ENCODE data around the gene NOTCH1.

The NOTCH1 gene

GRCh38 chr9:136546697-136547501, 1.1 kb upstream of the NOTCH1 start:
- ATAC-seq (peak; percentile 35), DNase-seq (peak; percentile 57 to 70)
- Mint-ChIP-seq H3K4me1 (peaks cover 72% of the 10 kb centered on the region), H3K27ac (no peak overlapping the region), H3K4me3 (peak overlapping the region; percentile 81 to 86), H3K9me3 (no peaks in the 10 kb centered on the region), H3K27me3 (no peaks in the 10 kb centered on the region)

GRCh38 chr9:136545692-136545964, 220 bp downstream of the NOTCH1 start:
- Mint-ChIP-seq H3K4me1 (peaks cover 72% of the 10 kb centered on the region), H3K27ac (no peak overlapping the region), H3K9me3 (no peaks in the 10 kb centered on the region), H3K27me3 (no peaks in the 10 kb centered on the region), H3K4me3 (peak overlapping the region; percentile 94)
- no peak for ATAC-seq
- no peak for DNase-seq

DNA sequence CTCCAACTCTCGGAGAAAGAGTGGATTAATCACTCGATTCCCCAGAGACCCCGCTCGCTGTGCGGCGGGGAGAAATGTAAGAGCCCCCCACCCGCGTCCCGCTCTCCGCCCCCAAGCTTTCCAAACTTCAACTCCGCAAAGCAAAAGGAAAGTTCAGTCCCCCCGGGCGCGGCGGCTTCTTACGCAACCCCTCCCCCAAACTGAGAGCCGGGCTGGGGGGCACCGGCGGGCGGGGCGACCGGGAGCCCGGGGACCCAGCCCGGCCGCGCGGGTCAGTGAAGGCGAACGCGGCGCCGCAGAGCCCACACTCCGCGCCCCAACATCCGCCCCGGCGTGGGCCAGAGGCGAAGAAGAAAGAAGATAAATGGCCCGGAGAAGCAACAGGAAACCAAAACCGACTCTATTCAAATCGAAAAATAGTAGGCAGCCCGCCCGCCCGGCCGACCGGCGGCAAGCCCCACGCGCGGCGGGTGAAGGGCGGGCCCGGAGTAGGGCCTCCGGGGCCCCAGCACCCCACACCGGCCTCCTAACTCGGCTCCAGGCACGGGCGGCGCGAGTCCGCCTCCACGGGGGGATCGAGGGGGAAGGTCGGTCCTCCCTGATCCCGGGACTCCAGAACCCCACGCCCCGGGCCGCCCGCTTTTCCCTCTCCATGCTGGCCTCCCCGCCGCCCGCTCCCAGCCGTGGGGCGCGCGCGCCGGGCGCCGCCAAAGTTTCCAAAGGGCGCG, 720 bp downstream of the NOTCH1 start:
- peak overlapping the region; percentile 52 to 82 for H3K27ac Mint-ChIP-seq
- peak overlapping the region; percentile 94 for H3K4me3 Mint-ChIP-seq
- no peaks in the 10 kb centered on the region for H3K27me3 Mint-ChIP-seq
- no peaks in the 10 kb centered on the region for H3K9me3 Mint-ChIP-seq
- H3K4me1 Mint-ChIP-seq = peaks cover 72% of the 10 kb centered on the region
- DNase-seq = peak; percentile 70 to 75
- ATAC-seq = peak; percentile 27

GRCh38 chr9:136544548-136544963, 1.3 kb downstream of the NOTCH1 start:
- Mint-ChIP-seq H3K27ac (peak overlapping the region; percentile 82 to 85), H3K9me3 (no peaks in the 10 kb centered on the region), H3K27me3 (no peaks in the 10 kb centered on the region), H3K4me3 (peak overlapping the region; percentile 94), H3K4me1 (peaks cover 72% of the 10 kb centered on the region)
- ATAC-seq (peak; percentile 32), DNase-seq (peak; percentile 63 to 73)

GRCh38 chr9:136543830-136544547, 1.9 kb downstream of the NOTCH1 start:
- DNase-seq (no peak), ATAC-seq (no peak)
- H3K27ac Mint-ChIP-seq = no peak overlapping the region
- peak overlapping the region; percentile 94 for H3K4me3 Mint-ChIP-seq
- H3K27me3 Mint-ChIP-seq = no peaks in the 10 kb centered on the region
- no peaks in the 10 kb centered on the region for H3K9me3 Mint-ChIP-seq
- peaks cover 77% of the 10 kb centered on the region for H3K4me1 Mint-ChIP-seq

- H3K4me3 Mint-ChIP-seq = peak overlapping the region; percentile 94
- H3K9me3 Mint-ChIP-seq = no peaks in the 10 kb centered on the region
- no peaks in the 10 kb centered on the region for H3K27me3 Mint-ChIP-seq
- H3K27ac Mint-ChIP-seq = no peak overlapping the region
- ATAC-seq (no peak), DNase-seq (no peak)
- peaks cover 79% of the 10 kb centered on the region for H3K4me1 Mint-ChIP-seq
These were observed 2.6 kb downstream of the NOTCH1 start for GRCh38 chr9:136543280-136543679.

GRCh38 chr9:136542241-136543040, 3.4 kb downstream of the NOTCH1 start:
- DNase-seq = no peak
- Mint-ChIP-seq H3K4me3 (peak overlapping the region in 1 of 2 donors; percentile 94), H3K9me3 (no peaks in the 10 kb centered on the region), H3K4me1 (peaks cover 82% of the 10 kb centered on the region), H3K27ac (no peak overlapping the region), H3K27me3 (no peaks in the 10 kb centered on the region)
- no peak for ATAC-seq

DNA sequence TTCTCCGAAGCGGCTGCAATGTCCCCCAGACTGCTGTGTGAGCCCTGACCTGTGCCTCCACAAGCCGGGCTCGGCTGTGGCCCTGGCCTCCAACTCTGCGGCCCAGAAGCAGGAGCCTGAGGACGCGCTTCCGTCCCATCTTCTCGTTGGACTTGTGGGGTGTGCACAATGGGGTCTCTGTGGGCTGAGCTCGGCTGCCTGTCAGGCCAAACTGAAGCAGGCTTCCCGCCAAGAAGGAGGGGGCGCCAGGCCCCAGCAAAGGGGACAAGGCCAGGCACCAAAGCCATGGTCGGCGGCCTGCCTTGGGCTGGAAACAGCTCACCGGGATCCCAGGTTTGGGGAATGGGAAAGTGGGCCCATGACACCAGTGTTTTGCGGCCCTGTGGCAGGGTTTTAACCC, 4.1 kb downstream of the NOTCH1 start:
- DNase-seq (no peak), ATAC-seq (no peak)
- Mint-ChIP-seq H3K27ac (peak overlapping the region in 1 of 2 donors; percentile 52), H3K9me3 (no peaks in the 10 kb centered on the region), H3K4me3 (peak overlapping the region in 1 of 2 donors; percentile 42), H3K27me3 (no peaks in the 10 kb centered on the region), H3K4me1 (peaks cover 83% of the 10 kb centered on the region)

DNA sequence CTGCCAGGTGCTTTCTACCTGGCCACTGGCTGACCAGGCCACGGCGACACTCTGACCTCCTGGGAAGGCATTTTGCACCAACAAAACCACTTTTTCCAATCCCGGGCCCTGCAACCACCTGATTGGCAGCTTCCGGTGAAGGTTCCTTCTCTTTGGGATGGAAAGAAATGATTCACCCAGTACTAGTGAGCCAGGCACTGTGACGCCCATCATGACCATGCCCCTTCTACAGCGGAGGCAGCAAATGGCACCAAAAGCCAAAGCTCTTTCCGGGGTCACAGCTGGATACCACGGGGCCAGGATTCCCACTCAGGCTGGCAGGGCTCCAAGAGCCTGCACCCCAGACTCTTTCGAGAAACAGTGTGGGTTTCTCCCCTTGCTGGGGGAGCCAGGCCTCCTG, 4.7 kb downstream of the NOTCH1 start:
- H3K27me3 Mint-ChIP-seq = no peaks in the 10 kb centered on the region
- ATAC-seq (no peak), DNase-seq (no peak)
- no peak overlapping the region for H3K27ac Mint-ChIP-seq
- no peaks in the 10 kb centered on the region for H3K9me3 Mint-ChIP-seq
- H3K4me1 Mint-ChIP-seq = peaks cover 84% of the 10 kb centered on the region
- peak overlapping the region in 1 of 2 donors; percentile 82 for H3K4me3 Mint-ChIP-seq

DNA sequence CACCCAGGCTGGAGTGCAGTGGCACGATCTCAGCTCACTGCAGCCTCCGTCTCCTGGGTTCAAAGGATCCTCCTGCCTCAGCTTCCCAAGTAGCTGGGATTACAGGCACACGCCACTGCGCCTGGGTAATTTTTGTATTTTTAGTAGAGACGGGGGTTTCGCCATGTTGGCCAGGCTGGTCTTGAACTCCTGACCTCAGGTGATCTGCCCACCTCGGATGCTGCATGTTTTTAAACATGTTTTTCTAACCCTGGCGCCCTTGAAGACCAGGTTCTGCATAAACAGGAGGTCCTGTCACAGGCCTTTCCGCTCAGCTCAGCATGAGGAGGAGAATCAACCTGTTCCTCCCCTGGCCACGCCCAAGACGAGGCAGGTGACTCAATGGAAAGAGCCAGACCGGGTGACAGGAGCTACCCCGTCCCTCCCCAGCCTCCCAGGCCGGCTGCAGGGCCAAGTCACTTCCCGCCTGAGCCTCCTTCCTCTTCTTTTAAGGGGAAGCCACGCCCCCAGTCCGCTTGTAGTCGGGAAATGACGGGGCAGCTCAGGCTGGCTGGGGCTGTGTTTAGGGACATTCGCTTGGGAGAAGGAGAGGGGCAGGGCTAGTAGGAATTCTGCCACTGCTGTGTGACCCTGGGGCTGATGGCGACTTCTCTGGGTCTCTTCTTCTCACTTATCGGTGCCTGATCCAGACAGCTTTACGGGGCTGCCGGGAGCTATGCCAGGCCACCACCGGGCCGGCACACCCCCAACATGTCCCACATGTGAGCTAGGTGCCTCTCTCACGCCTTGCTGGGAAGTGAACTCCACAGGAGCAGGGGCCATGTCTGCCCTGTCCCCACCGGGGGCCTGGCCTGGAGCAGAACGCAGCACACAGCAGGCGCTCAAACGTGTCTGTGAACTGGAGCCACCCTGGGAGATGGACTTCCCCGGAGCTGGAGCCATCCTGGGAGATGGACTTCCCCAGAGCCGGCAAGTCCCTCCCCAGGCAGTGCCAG, 6.1 kb downstream of the NOTCH1 start:
- Mint-ChIP-seq H3K4me3 (peak overlapping the region; percentile 82 to 91), H3K27ac (peak overlapping the region; percentile 99 to 100), H3K9me3 (no peaks in the 10 kb centered on the region), H3K27me3 (no peaks in the 10 kb centered on the region), H3K4me1 (peaks cover 93% of the 10 kb centered on the region)
- DNase-seq = peak; percentile 87 to 96
- ATAC-seq = peak; percentile 89

DNA sequence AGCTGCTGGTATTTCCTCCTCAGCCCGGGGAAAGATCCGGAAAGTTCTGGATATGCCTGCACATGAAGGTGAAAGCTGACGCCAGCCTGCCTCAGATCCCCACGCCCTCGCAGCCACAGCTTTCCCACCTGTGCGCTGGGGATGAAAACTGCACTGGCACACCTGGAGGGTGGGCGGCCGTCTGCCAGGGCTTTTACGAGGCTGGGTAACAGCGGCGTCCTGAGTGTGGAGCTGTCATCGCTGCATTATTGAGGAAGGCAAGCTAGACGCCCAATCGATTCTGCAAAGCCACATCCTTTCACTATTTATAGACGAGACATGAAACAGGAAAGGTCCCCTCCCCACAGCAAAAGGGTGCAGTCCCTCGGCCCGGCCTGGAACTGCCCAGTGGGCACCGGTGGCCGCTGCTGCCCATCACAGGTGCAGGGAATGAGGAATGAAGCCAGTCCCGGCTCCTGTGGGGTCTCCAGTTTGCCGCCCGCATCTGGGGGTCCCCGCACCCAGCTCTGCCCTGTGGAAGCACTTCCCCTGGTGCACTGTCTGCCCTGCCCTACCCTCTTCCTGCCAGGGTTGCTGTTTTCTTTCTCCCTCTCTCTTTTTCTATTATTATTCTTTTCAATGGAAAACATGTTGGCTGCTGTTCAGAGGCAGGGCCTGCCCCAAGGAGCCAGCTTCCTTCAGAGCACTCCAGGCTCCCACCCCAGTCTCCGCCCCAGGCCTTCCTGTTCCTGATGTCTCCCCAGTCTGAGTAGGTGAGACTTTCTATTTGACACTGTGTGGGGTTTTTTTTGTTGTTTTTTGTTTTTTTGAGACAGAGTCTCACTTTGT, 7.0 kb downstream of the NOTCH1 start:
- Mint-ChIP-seq H3K27me3 (no peaks in the 10 kb centered on the region), H3K4me1 (peaks cover 94% of the 10 kb centered on the region), H3K9me3 (no peaks in the 10 kb centered on the region), H3K27ac (peak overlapping the region; percentile 99 to 100), H3K4me3 (peak overlapping the region; percentile 82 to 91)
- peak; percentile 69 to 79 for DNase-seq
- peak; percentile 85 for ATAC-seq

GRCh38 chr9:136537896-136538598, 7.8 kb downstream of the NOTCH1 start:
- Mint-ChIP-seq H3K4me1 (peaks cover 94% of the 10 kb centered on the region), H3K27ac (peak overlapping the region; percentile 21 to 47), H3K4me3 (peak overlapping the region; percentile 35 to 82), H3K9me3 (no peaks in the 10 kb centered on the region), H3K27me3 (no peaks in the 10 kb centered on the region)
- ATAC-seq (no peak), DNase-seq (no peak)

DNA sequence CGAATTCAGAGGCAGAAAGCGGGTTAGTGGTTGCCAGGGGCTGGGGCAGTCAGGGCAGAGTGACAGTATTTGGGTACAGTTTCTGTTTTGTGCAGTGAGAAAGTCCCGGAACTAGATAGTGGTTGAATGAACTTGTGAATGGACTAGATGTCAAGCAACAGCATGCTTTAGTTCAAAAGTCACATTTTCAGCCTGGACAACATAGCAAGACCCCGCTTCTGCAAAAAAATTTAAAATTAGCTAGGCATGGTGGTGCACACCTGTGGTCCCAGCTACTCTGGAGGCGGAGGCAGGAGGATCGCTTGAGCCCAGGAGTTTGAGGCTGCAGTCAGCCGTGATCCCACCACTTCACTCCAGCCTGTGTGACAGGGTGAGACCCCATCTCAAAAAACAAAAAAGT, 8.4 kb downstream of the NOTCH1 start:
- no peak overlapping the region for H3K4me3 Mint-ChIP-seq
- ATAC-seq (no peak), DNase-seq (no peak)
- no peak overlapping the region for H3K27ac Mint-ChIP-seq
- H3K4me1 Mint-ChIP-seq = peaks cover 94% of the 10 kb centered on the region
- no peaks in the 10 kb centered on the region for H3K27me3 Mint-ChIP-seq
- no peaks in the 10 kb centered on the region for H3K9me3 Mint-ChIP-seq

Measured in stimulated activated naive CD8-positive, alpha-beta T cell treated with anti-CD3 and anti-CD28 coated beads, Interleukin-15, amount 100 ng/mL, for 72 hours (primary cell).